ENCODE results near the gene KIF5A.

GRCh38 chr12:57579011-57579410 is 29.2 kb downstream of the KIF5A start:
- no peak for TF ChIP-seq CTCF (conservative IDR thresholded peaks at IDR 0.05 in 1 of 2, IDR thresholded peaks at IDR 0.05 in 1 of 2; ENCODE audit: extremely low read depth in 1 of 2, insufficient read depth in 1 of 2, low read depth in 1 of 2, low read length in 2 of 2)
- no peak for TF ChIP-seq EZH2 (IDR thresholded peaks at IDR 0.05; ENCODE audit: borderline replicate concordance, low read length)

All from mammary epithelial cell (primary cell).